CD4-positive, alpha-beta memory T cell (primary cell): ENCODE results near the gene SLC7A14. TPM values are rescaled to one million over a fixed set of nuclear protein-coding genes. Genes with fewer than 3 reads are reported as not detected.
A peak's percentile ranks its signal among the peaks of the same experiment; 100 is the strongest.
"Not testable (repeated sequence)": the region's sequence is repeated elsewhere in the genome, so short reads cannot be mapped to it uniquely, and the experiment has no call there.

Source experiments
- CTCF ChIA-PET: fragments of 350-600 bp; sonication (Branson Sonifier 250); formaldehyde crosslinking; loops from one replicate; lab custom pipeline; 2021; ENCODE audit warnings: inconsistent platforms; ENCODE audit not compliant: partially characterized antibody; lab: Charles Lee
- POLR2A ChIA-PET: fragments of 350-600 bp; sonication (Branson Sonifier 250); formaldehyde crosslinking; loops from one replicate; lab custom pipeline; 2021; ENCODE audit not compliant: partially characterized antibody; lab: Charles Lee
- DNase-seq, 5 donors: peaks; one replicate each; pipeline versions ENCODE4 v3.0.0 to v3.0.0-alpha.2; 2020 to 2022; ENCODE audit warnings: mixed read lengths in 1 of 5
- H3K27ac ChIP-seq: one replicate; pipeline ENCODE4 v1.7.0; 2013; ENCODE audit warnings: low read depth, low read length
- H3K27me3 ChIP-seq: 2 replicates; pipeline ENCODE4 v1.7.0; 2013; ENCODE audit warnings: mild to moderate bottlenecking, low read length, moderate library complexity; ENCODE audit not compliant: insufficient read depth
- H3K36me3 ChIP-seq: 2 replicates; pipeline ENCODE4 v1.7.0; 2013; ENCODE audit warnings: mild to moderate bottlenecking, low read length, moderate library complexity; ENCODE audit not compliant: insufficient read depth
- H3K4me1 ChIP-seq: 2 replicates; pipeline ENCODE4 v1.7.0; 2013; ENCODE audit warnings: mild to moderate bottlenecking, low read length, moderate library complexity; ENCODE audit not compliant: insufficient read depth
- H3K4me3 ChIP-seq, 2 donors: one replicate each; pipeline ENCODE4 v1.7.0; 2013; ENCODE audit warnings: low read length in 2 of 2, mild to moderate bottlenecking in 1 of 2
- H3K9me3 ChIP-seq, 2 donors: one replicate each; pipeline ENCODE4 v1.7.0; 2013; ENCODE audit warnings: low read length in 2 of 2, control low read depth in 1 of 2; ENCODE audit not compliant: control insufficient read depth in 1 of 2
- H3K27ac Mint-ChIP-seq, 7 donors: one replicate each; pipeline ENCODE4 v1.8.0; 2020 to 2021; ENCODE audit warnings: mixed read lengths in 7 of 7, mild to moderate bottlenecking in 6 of 7, inconsistent platforms in 3 of 7, moderate library complexity in 3 of 7
- H3K27me3 Mint-ChIP-seq, 2 donors: one replicate each; pipeline ENCODE4 v1.8.0; 2020 to 2021; ENCODE audit warnings: mixed read lengths in 2 of 2
- H3K36me3 Mint-ChIP-seq, 2 donors: one replicate each; pipeline ENCODE4 v1.8.0; 2020 to 2021; ENCODE audit warnings: mixed read lengths in 2 of 2, inconsistent platforms in 1 of 2, mild to moderate bottlenecking in 1 of 2
- H3K4me1 Mint-ChIP-seq, 4 donors: one replicate each; pipeline ENCODE4 v1.8.0; 2020 to 2021; ENCODE audit warnings: mixed read lengths in 4 of 4, mild to moderate bottlenecking in 1 of 4
- H3K4me3 Mint-ChIP-seq, 8 donors: one replicate each; pipeline ENCODE4 v1.8.0; 2020 to 2021; ENCODE audit warnings: mixed read lengths in 8 of 8, mild to moderate bottlenecking in 7 of 8, moderate library complexity in 6 of 8, inconsistent platforms in 3 of 8
- H3K9me3 Mint-ChIP-seq, 8 donors: one replicate each; pipeline ENCODE4 v1.8.0; 2020 to 2021; ENCODE audit warnings: mixed read lengths in 8 of 8, mild to moderate bottlenecking in 5 of 8, inconsistent platforms in 3 of 8, moderate library complexity in 1 of 8
- intact Hi-C: fragments of 100-400 bp; cut with micrococcal nuclease; formaldehyde crosslinking; loops from one replicate; pipeline ENCODE4 v1.15.1; 2023
- polyA plus RNA-seq, 2 donors: library from polyadenylated mRNA; unstranded; fragments of 300-500 nt; fragmentation: Illumina TruSeq; gene quantifications; one replicate each; pipeline ENCODE4 v1.2.3, GENCODE V29; 2021
- total RNA-seq, 2 experiments: library from RNA; stranded (reverse); gene quantifications; one replicate each; pipeline ENCODE4 v1.2.3, GENCODE V29; 2021

SLC7A14 gene
- total and polyA plus RNA-seq, 4 experiments from 2014 or later, result not detected

DNA sequence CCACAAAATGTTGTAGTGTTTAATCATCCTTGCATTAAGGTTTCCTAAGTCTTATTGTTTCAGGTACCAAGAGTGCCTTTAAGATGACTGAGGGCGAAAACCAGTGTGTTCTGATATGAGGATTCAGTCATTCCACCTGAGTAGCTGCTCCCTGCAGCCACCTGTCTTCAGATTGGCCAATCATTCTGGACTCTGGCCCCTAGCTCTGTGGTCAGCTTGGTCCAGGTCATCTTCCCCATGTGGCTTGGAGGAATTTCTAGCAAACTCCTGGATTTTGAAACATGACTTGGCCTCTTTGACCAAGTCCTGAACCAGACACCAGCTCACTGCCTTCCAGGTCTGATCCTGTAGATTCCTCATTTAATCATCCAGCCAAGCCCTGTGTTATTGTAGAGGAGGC is 7.8 kb upstream of the SLC7A14 start:
- Mint-ChIP-seq H3K4me3 (no peak overlapping the region), H3K27ac (no peak overlapping the region), H3K9me3 (peaks cover 0 to 3% (median 0%) of the 10 kb centered on the region in 8 donors), H3K27me3 (peaks cover 8 to 13% of the 10 kb centered on the region in 2 donors), H3K4me1 (no peaks in the 10 kb centered on the region), H3K36me3 (no peaks in the 10 kb centered on the region)
- CTCF ChIA-PET, result no interaction called here
- intact Hi-C loops, result no loop called here
- H3K9me3 ChIP-seq, result no peaks in the 10 kb centered on the region
- no peak overlapping the region for H3K4me3 ChIP-seq
- POLR2A ChIA-PET, result no interaction called here
- no peaks in the 10 kb centered on the region for H3K36me3 ChIP-seq
- H3K27me3 ChIP-seq, result no peaks in the 10 kb centered on the region
- H3K27ac ChIP-seq, result no peak overlapping the region
- DNase-seq, result no peak
- H3K4me1 ChIP-seq, result no peaks in the 10 kb centered on the region

DNA sequence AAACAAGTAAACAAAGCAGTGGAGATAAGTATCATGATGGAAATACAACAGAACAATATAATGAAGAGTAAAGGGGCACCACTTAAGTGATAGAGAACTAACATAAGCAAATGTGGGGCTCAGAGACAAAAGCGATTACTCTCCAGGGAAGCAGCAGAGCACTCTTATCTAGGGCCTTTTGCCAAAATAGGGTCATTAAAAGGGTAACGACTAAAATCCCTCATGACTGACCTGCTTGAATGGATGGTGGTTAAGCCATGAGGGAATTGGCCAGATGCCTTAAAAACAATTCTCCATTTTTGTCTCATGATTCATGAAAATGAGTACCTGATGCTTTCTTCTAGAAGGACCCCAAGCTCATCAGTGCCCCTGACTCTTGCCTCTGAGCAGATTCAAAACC is 3.2 kb upstream of the SLC7A14 start:
- ChIA-PET CTCF (no interaction called here), POLR2A (no interaction called here)
- no peak for DNase-seq
- no peaks in the 10 kb centered on the region for H3K9me3 ChIP-seq
- H3K4me1 Mint-ChIP-seq, result no peaks in the 10 kb centered on the region
- no peaks in the 10 kb centered on the region for H3K36me3 ChIP-seq
- peaks cover 22 to 31% of the 10 kb centered on the region in 2 donors for H3K27me3 Mint-ChIP-seq
- no peak overlapping the region for H3K4me3 Mint-ChIP-seq
- H3K27ac Mint-ChIP-seq, result no peak overlapping the region
- intact Hi-C loops, result no loop called here
- H3K36me3 Mint-ChIP-seq, result no peaks in the 10 kb centered on the region
- H3K27ac ChIP-seq, result no peak overlapping the region
- peaks cover 0 to 12% (median 7%) of the 10 kb centered on the region in 8 donors for H3K9me3 Mint-ChIP-seq
- H3K4me3 ChIP-seq, result no peak overlapping the region
- no peaks in the 10 kb centered on the region for H3K4me1 ChIP-seq
- peaks cover 10% of the 10 kb centered on the region for H3K27me3 ChIP-seq

DNA sequence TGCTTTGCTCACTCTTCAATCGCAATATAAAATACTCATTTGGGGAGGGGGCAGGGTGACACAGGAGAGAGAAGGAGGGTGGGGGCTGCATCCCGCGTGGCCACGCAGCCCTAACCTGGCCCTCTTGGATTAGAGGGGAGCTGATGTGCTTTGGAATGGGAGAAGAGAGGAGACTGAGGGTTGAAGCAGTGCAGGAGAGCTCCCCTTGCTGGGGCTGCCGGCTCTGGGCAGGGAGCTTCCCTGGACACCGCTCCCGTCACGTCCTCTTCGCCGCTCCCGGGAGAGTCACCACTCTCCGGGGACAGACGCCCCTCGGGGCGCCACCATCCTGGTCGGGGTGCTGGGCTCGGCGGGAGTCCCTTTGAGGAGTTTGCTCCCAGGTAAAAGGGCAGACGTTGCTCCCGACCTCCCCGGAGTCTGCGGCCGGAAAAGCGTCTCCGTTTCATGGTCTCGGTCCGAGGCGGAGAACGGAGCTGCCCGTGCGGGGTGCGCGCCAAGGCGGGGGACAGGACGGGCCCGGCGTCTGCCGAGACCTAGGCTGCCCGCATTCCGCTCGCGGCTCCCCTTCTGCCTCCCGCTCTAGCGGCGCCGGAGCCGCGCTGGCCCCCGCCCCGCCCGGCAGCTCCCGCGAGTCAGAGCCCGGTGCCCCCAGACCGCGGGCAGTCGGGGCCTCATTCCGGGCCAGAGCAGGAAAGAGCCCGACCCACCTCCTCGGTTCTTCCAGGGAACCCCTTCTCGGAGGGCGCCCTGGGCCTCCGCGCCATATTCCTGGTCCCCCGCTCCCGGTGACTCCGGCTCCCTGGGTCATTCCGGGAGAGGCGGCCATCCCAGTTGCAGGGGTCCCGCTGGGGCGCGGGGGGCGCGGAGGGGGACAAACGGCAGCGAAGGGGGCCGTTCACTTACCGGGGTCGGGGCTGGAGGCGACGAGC is 603 bp downstream of the SLC7A14 start:
- intact Hi-C loops, result no loop called here
- Histone ChIP-seq H3K27ac (no peak overlapping the region), H3K36me3 (no peaks in the 10 kb centered on the region), H3K4me3 (no peak overlapping the region), H3K9me3 (no peaks in the 10 kb centered on the region), H3K27me3 (peaks cover 20% of the 10 kb centered on the region), H3K4me1 (no peaks in the 10 kb centered on the region)
- Mint-ChIP-seq H3K4me1 (no peaks in the 10 kb centered on the region), H3K9me3 (peaks cover 0 to 23% (median 12%) of the 10 kb centered on the region in 8 donors), H3K4me3 (no peak overlapping the region), H3K27me3 (peaks cover 34 to 38% of the 10 kb centered on the region in 2 donors), H3K36me3 (no peaks in the 10 kb centered on the region), H3K27ac (no peak overlapping the region)
- POLR2A ChIA-PET, result no interaction called here
- CTCF ChIA-PET, result no interaction called here
- no peak for DNase-seq

DNA sequence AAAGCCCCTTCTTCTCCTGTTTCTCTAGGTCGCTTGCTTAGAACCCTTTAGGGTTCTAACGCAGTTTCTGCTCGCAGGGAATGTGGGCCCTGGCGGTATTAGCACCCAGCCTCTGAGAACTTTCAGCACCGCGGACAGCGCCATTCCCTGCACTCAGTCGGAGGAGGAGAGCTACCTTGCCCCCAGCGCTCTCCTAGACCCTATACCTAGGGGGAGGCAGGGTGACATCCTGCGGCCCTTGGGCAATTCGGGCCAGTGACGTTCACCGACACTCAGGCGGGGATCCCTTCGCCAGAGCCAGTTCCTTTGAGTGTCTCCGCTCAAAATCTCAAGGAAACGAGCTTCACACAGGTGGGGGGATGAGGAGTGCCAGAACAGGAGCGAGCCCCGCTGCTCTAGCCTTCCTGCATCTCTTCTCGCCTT is 1.3 kb downstream of the SLC7A14 start:
- no peak overlapping the region for H3K27ac ChIP-seq
- POLR2A ChIA-PET, result no interaction called here
- no peak overlapping the region for H3K27ac Mint-ChIP-seq
- H3K36me3 ChIP-seq, result no peaks in the 10 kb centered on the region
- CTCF ChIA-PET, result no interaction called here
- no peaks in the 10 kb centered on the region for H3K4me1 ChIP-seq
- H3K4me3 Mint-ChIP-seq, result no peak overlapping the region
- peak; percentile 8 to 46 (median 18) for DNase-seq
- peaks cover 20% of the 10 kb centered on the region for H3K27me3 ChIP-seq
- H3K9me3 ChIP-seq, result no peaks in the 10 kb centered on the region
- H3K4me1 Mint-ChIP-seq, result no peaks in the 10 kb centered on the region
- intact Hi-C loops, result no loop called here
- H3K36me3 Mint-ChIP-seq, result no peaks in the 10 kb centered on the region
- no peak overlapping the region for H3K4me3 ChIP-seq
- H3K27me3 Mint-ChIP-seq, result peaks cover 34 to 38% of the 10 kb centered on the region in 2 donors
- H3K9me3 Mint-ChIP-seq, result peaks cover 0 to 23% (median 12%) of the 10 kb centered on the region in 8 donors

DNA sequence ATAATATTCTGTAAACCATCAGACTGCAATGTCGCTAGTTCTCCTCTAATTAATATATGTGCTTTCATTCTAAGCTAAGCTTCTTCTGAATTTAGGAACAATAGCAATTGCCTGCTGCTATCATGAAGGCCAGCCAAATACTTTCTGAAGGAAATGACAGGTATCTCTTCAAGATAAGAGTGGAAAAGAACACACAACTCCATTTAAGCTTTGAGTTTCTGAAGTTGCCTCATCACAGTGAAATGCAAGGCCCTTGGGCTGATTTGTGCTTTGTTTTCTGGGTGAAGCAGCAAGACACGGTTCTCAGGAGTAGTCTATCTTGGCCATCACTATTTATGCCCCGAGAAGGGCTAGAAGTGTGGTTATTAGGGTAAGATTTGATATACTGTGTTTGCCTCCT is 6.2 kb downstream of the SLC7A14 start:
- H3K4me3 Mint-ChIP-seq, result no peak overlapping the region
- POLR2A ChIA-PET, result no interaction called here
- H3K4me1 Mint-ChIP-seq, result no peaks in the 10 kb centered on the region
- H3K9me3 Mint-ChIP-seq, result peaks cover 0 to 18% (median 8%) of the 10 kb centered on the region in 8 donors
- CTCF ChIA-PET, result no interaction called here
- no peak overlapping the region for H3K4me3 ChIP-seq
- peaks cover 16 to 21% of the 10 kb centered on the region in 2 donors for H3K27me3 Mint-ChIP-seq
- H3K27me3 ChIP-seq, result peaks cover 15% of the 10 kb centered on the region
- no peak overlapping the region for H3K27ac Mint-ChIP-seq
- intact Hi-C loops, result no loop called here
- H3K9me3 ChIP-seq, result no peaks in the 10 kb centered on the region
- H3K4me1 ChIP-seq, result no peaks in the 10 kb centered on the region
- no peaks in the 10 kb centered on the region for H3K36me3 Mint-ChIP-seq
- no peak overlapping the region for H3K27ac ChIP-seq
- DNase-seq, result no peak
- no peaks in the 10 kb centered on the region for H3K36me3 ChIP-seq

DNA sequence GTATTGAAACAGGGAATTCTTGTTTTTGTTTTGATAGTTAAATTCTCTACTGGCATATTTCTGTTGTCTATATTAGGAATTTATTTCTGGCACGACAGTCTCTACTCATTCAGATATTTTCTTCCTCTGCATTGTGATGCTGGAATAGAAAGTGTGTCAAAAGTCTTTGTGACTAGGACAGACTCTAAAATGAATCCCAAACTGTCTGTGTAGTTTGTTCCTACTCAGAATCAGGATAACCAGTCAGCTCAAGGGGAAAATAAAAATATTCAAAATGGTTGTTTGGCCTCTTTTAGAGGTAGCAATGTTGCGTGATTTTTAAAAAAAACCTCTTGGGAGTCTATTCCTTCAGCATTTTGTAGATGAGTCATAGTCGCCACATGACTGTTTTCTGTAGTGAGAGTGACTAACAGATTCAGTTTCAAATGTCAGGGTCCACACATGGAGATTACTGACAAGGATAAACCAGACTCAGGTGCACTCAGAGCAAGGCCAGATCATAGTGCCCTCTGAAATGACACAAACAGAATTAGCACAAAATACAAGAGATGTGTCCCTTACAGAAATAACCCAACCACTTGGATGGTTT is 13.1 kb downstream of the SLC7A14 start:
- intact Hi-C loops, result no loop called here
- Mint-ChIP-seq H3K36me3 (no peaks in the 10 kb centered on the region), H3K9me3 (peaks cover 0 to 10% (median 4%) of the 10 kb centered on the region in 8 donors), H3K4me1 (no peaks in the 10 kb centered on the region), H3K27me3 (peaks cover 5 to 12% of the 10 kb centered on the region in 2 donors), H3K4me3 (no peak overlapping the region), H3K27ac (no peak overlapping the region)
- no peaks in the 10 kb centered on the region for H3K9me3 ChIP-seq
- CTCF ChIA-PET, result no interaction called here
- DNase-seq, result no peak
- POLR2A ChIA-PET, result no interaction called here
- no peaks in the 10 kb centered on the region for H3K27me3 ChIP-seq
- no peaks in the 10 kb centered on the region for H3K36me3 ChIP-seq
- no peak overlapping the region for H3K4me3 ChIP-seq
- no peaks in the 10 kb centered on the region for H3K4me1 ChIP-seq
- no peak overlapping the region for H3K27ac ChIP-seq

DNA sequence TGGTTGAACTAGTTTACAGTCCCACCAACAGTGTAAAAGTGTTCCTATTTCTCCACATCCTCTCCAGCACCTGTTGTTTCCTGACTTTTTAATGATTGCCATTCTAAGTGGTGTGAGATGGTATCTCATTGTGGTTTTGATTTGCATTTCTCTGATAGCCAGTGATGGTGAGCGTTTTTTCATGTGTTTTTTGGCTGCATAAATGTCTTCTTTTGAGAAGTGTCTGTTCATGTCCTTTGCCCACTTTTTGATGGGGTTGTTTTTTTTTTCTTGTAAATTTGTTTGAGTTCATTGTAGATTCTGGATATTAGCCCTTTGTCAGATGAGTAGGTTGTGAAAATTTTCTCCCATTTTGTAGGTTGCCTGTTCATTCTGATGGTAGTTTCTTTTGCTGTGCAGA is 18.3 kb downstream of the SLC7A14 start:
- H3K27me3 ChIP-seq, H3K4me3 Mint-ChIP-seq, H3K36me3 Mint-ChIP-seq, POLR2A ChIA-PET, DNase-seq, H3K27ac ChIP-seq, CTCF ChIA-PET, H3K36me3 ChIP-seq, H3K27ac Mint-ChIP-seq, H3K4me1 ChIP-seq, H3K4me3 ChIP-seq, intact Hi-C loops, H3K9me3 ChIP-seq, H3K27me3 Mint-ChIP-seq, H3K9me3 Mint-ChIP-seq: not testable (repeated sequence)
- peaks cover 6 to 13% (median 7%) of the 10 kb centered on the region in 4 donors for H3K4me1 Mint-ChIP-seq
